Hematopoietic multipotent progenitor cell treated with erythropoietin and hydrocortisone succinate and interleukin-3 and kit ligand, for 15 days (in vitro differentiated cells): Measurements from ENCODE around the gene KBTBD4.
"Not testable (repeated sequence)": the region's sequence is repeated elsewhere in the genome, so short reads cannot be mapped to it uniquely, and the experiment has no call there.

Source experiments
- DNase-seq: peaks from one replicate; pipeline ENCODE4 v3.0.0-alpha.2; 2015; ENCODE audit warnings: low spot score

Gene KBTBD4

DNA sequence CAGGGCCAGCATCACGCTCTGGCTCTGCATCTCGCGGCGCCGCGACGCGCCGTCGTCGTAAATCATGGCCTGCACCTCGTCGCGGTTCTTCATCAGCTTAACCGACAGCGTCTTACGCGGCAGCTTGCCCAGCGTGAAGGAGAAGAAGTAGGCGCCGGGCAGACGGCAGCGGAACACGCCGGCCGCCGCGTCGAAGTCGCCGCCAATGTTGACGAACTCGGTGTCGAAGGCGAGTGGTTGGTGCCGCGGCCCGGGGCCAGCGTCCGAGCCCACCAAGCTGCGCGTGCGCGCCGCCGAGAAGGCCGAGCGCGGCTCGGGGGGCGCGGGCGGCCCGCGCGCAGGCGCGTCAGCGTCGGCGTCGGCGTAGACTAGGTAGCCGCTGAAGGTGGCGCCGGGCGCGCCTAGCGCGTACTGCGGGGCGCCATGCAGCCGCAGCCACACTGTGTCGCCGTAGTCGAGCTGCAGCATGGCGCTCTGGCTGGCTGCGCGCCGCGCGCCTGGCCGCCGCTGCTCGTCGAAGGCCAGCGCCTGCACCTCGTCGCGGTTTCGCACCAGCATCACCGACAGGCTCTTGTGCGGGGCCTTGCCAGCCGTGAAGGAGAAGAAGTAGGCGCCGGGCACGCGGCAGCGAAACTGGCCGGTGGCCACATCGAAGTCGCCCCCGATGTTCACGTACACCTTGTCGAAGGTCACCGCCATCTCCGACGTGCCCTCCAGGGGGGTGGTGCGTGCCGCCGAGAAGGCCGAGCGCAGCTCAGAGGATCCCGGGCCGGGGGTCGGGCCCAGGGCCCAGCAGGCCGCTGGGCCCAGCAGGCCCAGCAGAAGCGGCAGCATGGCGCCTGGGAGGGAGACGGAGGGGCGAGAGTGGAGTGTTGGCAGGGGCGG is 11.4 kb upstream of the KBTBD4 start:
- DNase-seq: no peak

DNA sequence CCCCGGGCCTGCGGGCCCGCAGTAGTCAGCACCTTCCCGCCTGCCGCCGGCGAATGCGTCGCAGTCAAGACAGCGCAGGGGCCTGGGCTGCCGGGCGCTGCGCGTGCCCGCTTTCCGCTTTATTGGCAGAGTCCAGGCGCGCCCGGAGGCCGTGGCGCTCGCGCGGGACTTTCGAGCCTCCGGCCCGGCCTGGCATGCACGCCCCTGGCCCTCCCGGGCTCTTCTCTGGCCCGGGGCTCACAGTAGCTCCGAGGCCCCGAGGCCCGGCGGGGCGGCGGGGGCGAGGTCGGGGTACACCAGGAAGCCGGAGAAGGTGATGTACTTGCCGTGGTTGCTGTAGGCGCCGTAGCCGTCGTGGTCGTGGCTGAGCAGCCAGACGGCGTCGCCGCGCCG is 10.8 kb upstream of the KBTBD4 start:
- no peak for DNase-seq

DNA sequence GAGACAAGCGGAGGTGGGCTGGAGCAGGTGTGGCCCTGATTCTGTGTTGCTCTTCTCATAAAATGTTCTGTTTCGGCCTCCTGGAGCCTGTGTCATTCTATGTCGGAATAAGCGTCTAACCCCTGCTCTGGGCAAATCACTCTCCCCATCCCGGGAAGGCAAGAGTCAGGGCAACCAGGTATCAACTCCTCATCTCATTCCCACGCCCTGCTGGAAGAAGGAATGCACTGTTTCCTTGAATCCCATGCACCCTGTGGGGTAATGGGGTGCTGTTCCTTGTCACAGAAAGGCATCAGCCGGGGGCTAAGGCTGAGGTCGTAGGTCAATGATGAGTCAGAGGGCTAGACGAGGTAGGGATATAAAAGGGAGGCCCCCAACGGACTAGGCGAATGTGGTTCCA is 10.3 kb upstream of the KBTBD4 start:
- no peak for DNase-seq

DNA sequence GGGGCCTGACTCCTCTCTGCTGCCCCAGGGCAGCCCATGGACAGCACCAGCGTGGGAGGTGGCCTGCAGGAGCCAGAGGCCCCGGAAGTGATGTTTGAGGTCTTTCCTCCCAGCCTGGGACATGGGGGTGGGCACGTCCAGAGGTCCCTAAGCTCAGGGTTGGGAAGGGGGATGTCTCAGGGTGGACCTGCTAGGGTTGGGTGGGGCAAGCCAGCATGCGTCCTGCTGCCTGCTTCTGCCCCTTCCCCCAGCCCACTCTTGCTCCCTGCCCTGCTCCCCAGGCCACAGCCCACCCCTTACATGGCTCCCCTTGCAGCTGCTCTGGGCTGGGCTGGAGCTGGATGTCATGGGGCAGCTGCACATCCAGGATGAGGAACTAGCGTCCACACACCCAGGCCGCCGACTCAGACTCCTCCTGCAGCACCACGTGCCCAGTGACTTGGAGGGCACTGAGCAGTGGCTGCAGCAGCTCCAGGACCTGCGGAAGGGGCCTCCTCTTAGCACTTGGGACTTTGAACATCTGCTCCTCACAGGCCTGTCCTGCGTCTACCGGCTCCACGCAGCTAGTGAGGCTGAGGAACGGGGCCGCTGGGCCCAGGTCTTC is 9.1 kb upstream of the KBTBD4 start:
- no peak for DNase-seq

DNA sequence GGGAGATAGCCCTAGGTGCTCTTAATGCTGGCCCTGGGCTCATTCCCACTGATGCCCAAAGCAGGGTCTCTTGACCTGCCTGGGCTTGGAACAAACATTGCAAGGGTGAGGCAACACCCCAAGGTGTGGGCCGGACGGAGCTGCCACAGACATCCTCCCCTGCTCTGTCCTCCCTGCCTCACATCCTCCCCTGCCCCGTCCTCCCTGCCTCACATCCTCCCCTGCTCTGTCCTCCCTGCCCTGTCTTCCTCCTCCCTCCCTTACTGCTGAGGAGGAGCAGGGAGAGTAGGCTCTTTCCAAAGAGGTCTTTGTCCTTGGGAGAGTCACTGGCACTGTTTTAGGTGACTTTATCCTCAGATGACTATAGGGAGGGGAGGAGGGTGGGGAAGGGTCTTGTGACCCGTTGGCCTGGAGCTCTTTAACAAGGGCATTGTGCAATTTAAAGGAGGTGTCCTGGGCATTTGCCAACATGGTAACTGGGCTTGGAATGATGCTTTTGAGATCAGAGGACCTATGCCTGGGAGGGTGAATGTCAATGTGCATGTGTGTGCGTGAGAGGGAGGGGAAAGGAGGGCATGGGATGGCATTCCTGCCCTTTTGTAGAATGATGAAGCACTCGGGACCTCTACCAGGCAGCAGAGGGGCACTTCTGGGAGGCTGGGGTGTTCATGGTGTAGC is 8.4 kb upstream of the KBTBD4 start:
- no peak for DNase-seq

DNA sequence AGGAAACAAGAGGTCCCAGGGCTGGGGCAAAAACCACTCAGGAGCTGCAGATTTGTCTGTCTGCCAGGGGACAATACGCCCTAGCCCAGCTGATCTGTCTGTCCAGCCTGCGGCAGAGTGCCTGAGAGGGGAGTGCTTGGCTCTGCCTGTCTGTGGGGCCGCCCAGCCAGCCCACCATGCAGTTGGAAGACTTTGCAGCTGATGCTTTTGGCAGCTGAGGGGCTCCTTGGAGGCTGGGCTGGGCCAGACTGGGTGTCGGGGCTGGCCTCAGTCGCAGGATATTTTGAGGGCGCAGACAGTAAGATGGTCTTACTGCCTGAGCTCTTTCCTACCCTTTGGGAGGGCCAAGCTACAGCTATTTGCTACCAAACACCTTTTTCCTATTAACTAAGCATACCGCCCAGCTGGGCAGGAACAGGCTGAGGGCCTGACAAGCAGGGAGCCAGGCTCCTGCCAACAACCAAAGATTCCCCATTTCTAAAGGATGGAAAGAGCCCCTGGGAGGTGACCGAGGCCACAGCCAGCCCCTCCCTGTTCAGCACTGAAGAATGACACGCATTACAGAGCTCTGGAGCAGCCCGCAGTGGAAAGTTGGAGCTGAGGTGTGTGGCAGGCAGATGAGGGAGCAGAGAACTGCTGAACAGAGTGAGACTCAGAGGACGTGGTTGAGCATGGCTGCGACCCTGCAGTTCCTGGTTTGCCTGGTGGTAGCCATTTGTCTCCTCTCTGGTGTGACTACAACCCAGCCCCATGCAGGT is 7.5 kb upstream of the KBTBD4 start, which contains the start of gene FAM180B:
Gene FAM180B, plus strand, starts transcription at position 581 of the 758 bp plus-strand sequence. Its CDS starts 91 bp downstream, at position 672.
- no peak for DNase-seq

DNA sequence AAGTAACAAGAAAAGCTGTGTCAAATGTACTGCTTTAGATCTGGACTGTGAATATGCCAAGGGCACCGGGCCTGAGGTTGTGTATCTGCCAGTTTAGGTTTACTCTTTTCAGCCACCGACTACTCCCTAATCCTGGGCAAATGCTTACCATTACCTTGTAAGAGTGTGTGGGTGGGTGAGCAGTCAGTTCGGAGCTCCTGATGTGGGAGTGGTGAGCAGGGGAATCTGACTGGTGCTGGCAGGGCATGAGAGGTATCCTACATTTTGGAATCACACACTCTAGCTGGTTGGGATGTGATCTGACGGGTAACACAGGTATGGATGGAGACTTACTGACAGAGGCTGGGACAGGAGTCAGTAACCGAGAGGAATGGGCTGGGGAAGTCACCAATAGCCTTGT is 5.1 kb upstream of the KBTBD4 start:
- no peak for DNase-seq

DNA sequence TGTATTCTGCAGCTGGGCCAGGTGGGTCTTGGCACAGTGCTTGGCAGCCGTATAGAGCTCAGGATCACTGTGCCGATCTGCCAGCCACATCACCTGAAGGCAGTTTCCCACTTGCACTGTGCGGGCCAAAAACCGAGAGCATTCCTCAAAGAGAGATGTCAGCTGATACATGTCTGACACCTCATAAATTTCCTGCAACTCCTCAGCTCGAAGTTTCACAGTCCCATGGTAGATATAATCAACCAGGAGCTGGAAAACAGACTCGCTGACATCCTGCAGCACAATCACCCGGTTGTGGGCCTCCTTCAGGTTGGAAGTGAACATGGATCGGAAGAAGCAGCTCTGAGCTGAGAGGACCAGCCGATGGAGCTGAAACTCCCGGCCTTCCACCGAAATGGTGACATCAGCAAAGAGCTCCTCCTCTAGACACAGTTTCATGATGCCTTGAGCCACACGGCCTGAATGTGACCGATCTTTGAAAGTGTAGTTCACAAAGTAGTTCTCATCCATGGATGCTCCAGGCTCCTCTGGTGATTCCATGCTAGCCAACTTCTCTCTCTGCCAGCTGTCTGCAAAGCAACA is 1.2 kb downstream of the KBTBD4 start:
- DNase-seq: no peak

DNA sequence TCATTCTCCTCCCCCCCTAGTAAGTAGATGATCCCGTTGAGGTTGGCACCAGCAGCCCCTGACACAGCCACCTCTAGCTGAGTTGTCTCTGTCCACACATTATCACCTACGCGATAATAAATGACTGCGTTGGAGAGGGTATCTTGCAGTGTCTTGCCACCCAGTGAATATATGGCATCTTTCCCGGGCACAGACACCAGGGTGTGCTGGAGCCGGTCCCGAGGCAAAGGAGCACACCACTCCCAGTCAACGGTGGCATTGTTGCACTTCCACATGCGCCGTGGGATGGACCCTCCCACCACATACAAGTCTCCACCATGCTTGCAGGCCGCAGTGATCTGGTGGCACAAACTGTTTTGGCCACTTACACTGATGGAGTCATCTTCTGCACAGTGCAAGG is 5.4 kb downstream of the KBTBD4 start:
- DNase-seq: no peak

DNA sequence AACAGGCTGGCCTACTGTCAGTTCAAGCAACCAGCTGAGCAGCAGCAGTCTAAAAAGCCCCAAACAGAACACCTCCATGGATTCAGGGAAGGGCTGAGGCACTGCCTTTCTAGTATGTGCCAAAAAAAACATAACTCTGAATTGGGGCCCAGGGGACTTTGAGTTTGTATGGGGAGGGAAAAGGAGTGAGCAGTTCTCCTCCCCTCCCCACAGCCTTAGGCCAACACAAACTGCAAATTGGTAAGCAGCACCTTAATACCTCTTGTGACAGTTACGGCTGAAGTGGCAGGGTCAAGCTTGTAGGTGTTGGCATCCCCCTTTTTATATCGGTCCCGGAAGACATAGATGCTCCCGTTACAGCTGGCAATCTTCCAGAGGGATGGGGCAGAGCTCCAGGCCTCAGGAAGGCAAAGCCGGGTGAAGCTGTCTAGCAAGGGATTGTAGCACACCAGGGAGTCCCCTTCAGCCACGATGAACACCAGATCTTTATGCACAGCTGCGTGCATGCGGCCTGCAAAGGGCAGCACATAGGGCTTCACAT is 6.0 kb downstream of the KBTBD4 start:
- no peak for DNase-seq

DNA sequence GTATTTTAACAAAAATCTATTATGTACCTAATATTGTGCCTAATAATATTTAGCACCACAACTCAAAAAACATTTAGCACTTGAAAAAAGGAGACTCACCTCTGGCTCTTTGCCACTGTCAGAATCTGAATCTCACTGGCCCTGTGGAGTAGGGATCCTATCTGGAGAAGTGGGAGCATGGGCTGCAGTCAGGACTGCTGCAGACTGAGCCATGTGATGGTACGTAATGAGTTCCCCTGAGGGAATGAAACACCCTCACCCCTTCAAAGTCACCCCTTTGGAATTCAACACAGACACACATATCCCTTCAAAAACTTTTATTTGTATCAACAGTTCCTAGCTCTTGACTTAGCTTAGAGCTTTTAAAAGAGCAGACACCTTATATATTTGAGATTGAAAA is 6.9 kb downstream of the KBTBD4 start:
- DNase-seq: no peak

DNA sequence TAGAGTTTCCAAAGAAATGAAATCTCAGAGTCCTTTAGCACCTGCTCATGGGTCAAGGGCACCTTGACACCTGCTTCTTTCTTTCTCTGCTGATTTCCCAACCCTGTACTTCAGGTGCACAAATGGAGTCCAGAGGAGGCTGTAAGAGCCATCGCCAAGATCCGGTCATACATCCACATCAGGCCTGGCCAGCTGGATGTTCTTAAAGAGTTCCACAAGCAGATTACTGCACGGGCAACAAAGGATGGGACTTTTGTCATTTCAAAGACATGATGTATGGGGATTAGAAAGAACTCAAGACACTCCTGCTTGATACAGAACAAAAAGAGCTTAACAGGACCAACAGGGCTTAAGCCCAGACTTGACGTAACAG is 7.4 kb downstream of the KBTBD4 start:
- no peak for DNase-seq

DNA sequence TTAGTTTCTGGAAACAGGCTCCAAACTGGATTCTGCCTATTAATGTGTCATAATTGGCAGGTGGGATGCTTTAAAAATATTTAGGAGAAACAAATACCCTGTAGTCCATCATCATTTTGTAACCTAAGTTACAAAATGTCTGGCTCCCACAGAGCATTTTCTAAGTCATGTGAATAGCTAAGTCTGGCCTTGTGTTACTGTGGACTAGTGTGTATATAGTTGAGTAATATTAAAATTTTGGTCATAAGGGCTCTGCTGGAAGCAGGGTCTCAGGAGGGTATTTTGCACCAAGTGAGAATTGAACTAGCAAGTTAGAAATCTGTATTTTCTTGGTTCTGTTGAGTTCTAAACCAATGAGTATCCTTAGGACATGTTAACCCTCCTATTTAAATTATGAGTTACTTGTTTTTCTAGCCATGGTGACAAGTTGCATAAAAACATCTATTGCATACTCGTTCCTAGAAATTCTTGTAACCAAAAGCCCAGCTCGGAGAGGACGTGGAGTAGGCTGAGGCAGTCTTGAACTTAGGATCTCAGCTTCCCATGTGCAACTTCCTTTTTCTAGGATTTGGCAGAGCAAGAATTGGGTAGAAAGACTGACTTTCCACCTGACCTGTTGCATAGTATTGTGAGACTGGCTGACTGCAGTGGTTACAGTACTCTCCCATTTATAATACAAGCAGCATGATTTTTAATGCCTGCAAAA is 8.0 kb downstream of the KBTBD4 start:
- no peak for DNase-seq

DNA sequence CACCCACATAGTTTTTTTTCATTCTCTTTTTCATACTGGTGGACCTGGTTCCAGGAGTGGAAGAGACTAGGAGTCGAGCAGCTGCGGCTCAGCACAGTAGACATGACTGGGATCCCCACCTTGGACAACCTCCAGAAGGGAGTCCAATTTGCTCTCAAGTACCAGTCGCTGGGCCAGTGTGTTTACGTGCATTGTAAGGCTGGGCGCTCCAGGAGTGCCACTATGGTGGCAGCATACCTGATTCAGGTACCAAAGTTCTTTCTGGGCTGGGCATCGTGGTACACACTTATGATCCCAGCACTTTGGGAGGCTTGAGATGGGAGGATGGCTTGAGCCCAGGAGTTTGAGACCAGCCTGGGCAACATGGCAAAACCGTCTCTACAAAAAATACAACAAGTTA is 9.1 kb downstream of the KBTBD4 start:
- DNase-seq: no peak

DNA sequence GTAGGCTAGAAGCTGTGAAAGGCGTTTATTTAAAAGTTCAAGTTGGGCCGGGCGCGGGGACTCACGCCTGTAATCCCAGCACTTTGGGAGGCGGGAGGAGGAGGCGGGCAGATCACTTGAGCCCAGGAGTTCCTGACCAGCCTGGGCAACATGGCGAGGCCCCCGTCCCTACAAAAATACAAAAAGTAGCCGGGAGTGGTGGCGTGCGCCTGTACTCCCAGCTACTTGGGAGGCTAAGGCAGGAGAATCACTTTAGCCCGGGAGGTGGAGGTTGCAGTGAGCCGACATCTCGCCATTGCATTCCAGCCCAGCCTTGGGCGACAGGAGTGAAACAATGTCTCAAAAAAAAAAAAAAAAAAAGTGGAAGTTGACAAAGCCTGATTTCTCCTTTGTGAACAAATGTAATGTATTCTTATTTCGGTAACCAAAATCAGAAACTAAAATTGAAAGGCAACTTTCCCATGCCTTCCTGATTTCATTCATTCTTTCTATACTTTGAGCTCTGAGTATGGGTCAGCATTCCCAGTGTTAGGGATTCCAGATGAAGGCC is 12.5 kb downstream of the KBTBD4 start:
- DNase-seq: no peak

DNA sequence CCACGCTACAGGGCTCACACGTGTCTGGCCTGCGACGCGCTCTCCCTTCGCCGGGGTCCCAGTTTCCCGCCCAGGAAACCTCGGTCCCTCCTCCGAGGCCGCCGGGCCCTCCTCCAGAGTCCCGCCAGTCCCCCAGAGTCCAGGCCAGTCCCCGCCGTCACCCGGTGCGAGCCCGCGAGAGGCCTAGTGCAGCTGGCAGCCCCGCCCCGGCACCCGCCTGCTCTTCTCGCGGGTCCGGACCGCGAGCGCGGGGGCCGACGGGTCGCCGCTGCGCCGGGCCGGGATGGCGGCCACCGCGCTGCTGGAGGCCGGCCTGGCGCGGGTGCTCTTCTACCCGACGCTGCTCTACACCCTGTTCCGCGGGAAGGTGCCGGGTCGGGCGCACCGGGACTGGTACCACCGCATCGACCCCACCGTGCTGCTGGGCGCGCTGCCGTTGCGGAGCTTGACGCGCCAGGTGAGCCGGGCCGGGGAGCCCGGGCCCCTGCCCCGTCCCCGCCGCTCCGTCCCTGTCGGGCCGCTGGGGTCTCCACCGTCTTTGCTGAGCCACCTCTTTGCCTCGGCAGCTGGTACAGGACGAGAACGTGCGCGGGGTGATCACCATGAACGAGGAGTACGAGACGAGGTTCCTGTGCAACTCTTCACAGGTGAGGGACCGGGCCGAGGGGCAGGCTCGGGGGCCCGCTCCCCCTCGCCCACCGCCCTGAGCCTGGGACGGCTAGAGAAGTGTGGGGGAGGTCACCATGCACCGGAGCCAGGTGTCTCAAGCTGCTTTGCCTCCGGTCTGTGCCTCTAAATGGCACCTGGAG is 13.2 kb downstream of the KBTBD4 start, which contains the start of gene PTPMT1:
Gene PTPMT1, plus strand, starts transcription at position 260 of the 809 bp plus-strand sequence. Its CDS starts 24 bp downstream, at position 284.
- peak; percentile 58 for DNase-seq

DNA sequence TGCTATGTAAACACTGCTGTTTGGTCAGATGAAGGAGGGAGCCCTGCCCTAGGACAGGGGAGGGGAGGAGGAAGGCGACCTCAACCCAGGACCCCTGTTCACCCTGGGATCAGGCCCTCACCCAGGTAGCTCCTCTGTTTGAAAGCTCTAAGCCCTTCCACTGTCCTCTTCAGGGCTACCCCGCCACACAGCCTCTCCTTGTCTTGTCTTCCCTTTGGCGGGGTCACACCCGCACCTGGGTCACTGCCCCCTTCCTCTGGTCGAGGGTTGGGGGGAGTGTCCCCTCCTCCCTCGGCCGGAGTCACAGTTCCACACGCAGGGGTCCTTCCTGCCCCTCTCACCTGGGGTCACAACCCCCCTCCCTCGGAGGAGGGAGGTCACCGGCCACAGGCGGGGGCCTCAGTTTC is 13.8 kb downstream of the KBTBD4 start:
- DNase-seq: no peak

DNA sequence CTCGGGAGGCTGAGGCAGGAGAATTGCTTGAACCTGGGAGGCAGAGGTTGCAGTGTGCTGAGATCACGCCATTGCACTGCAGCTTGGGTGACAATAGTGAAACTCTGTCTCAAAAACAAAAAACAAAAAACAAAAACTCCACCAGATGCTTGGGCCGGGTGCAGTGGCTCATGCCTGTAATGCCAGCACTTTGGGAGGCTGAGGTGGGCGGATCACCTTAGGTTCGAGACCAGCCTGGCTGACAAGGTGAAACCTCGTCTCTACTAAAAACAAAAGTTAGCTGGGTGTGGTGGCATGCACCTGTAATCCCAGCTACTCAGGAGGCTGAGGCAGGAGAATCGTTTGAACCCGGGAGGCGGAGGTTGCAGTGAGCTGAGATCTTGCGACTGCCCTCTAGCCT is 14.4 kb downstream of the KBTBD4 start:
- not testable (repeated sequence) for DNase-seq

DNA sequence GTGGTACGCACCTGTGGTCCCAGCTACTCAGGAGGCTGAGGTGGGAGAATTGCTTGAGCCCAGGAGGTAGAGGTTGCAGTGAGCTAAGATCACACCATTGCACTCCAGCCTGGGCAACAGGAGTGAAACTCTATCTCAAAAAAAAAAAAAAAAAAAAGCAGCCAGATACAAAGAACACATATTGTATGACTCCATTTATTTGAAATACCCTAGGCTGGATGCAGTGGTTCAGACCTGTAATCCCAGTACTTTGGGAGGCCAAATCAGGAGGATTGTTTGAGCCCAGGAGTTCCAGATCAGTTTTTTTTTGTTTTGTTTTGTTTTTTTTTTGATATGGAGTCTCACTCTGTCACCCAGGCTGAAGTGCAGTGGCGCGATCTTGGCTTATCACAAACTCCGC is 16.4 kb downstream of the KBTBD4 start:
- not testable (repeated sequence) for DNase-seq

DNA sequence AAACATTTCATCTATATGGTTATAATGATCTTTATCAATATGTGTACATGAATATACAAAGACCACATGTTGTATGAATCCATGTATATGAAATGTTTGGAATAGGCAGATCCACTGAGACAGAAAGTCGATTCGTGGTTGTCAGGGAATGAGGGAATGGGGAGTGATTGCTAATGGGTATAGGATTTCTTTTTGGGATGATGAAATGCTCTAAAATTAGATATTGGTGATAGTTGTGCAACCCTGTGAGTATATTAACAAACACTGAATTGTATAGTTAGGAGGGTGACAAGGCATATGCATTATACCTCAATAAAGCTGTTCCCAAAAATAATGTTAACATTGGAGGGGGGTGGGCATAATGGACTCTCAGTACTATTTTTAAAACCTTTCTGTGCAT is 18.3 kb downstream of the KBTBD4 start:
- no peak for DNase-seq
